A673 (cell line): Measurements from ENCODE around the gene RNF38.

ENCODE experiments used
- EZH2 ChIP-seq: fragments of 200-600 bp; sonication (generic); IDR thresholded peaks from 2 replicates; pipeline ENCODE4 v1.6.1; 2017; ENCODE audit warnings: borderline replicate concordance, low read depth, mild to moderate bottlenecking, mixed read lengths, antibody characterized with exemption, low read length; ENCODE audit not compliant: poor library complexity, severe bottlenecking
- TF ChIP-seq, protein P1 (sequence below): fragments of 300-800, 200-600 bp; sonication (generic); conservative IDR thresholded peaks from 2 replicates; pipeline ENCODE4 v1.5.1; 2017; ENCODE audit warnings: low read depth, mild to moderate bottlenecking, antibody characterized with exemption, low read length, moderate library complexity, mixed read lengths

DNA sequence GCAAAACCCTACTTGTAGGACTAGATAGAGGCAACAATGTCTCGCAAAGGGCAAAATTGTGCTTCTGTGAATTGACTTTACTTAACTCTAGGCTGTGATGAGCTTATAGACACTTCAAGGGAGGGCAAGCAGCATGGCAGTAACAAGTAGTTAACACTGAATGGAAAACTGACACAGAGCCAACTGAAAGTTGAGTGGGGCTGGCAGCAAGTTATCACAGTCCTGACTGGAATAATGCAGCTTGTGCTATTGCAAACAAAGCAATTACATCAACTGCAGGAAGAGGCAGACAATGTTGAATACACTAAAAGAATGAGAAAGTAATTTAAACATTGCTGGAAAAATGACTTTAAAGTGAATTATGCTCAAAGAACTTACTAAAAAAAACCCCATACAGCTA is 62.2 kb downstream of the RNF38 start:
- TF ChIP-seq, protein P1, sequence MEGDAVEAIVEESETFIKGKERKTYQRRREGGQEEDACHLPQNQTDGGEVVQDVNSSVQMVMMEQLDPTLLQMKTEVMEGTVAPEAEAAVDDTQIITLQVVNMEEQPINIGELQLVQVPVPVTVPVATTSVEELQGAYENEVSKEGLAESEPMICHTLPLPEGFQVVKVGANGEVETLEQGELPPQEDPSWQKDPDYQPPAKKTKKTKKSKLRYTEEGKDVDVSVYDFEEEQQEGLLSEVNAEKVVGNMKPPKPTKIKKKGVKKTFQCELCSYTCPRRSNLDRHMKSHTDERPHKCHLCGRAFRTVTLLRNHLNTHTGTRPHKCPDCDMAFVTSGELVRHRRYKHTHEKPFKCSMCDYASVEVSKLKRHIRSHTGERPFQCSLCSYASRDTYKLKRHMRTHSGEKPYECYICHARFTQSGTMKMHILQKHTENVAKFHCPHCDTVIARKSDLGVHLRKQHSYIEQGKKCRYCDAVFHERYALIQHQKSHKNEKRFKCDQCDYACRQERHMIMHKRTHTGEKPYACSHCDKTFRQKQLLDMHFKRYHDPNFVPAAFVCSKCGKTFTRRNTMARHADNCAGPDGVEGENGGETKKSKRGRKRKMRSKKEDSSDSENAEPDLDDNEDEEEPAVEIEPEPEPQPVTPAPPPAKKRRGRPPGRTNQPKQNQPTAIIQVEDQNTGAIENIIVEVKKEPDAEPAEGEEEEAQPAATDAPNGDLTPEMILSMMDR, result no peak
- no peak for TF ChIP-seq EZH2
